Keratinocyte (primary cell): ENCODE data around the gene HS3ST6. TPM values are rescaled to one million over a fixed set of nuclear protein-coding genes. Genes with fewer than 3 reads are reported as not detected.

ENCODE experiments used
- DNase-seq: peaks from one replicate; pipeline ENCODE4 v3.0.0-alpha.2; 2011; ENCODE audit warnings: low read depth, missing footprints, low spot score
- FAIRE-seq: peaks from 2 replicates; lab custom pipeline; 2011; peaks lifted over from hg19 to GRCh38; lab: Jason Lieb, UNC
- H2AFZ ChIP-seq: 2 replicates; pipeline ENCODE4 v1.6.0; 2012; ENCODE audit warnings: low read length, control low read depth, inconsistent platforms; ENCODE audit not compliant: control insufficient read depth
- H3K27ac ChIP-seq: 2 replicates; pipeline ENCODE4 v1.5.1; 2011; ENCODE audit warnings: low read length; ENCODE audit not compliant: control insufficient read depth, insufficient read depth
- H3K27me3 ChIP-seq: 3 replicates; pipeline ENCODE4 v1.6.0; 2011; ENCODE audit warnings: low read length; ENCODE audit not compliant: control insufficient read depth, insufficient read depth; ENCODE audit errors: extremely low read depth
- H3K36me3 ChIP-seq, 2 experiments: 2 replicates in 1 of 2; 3 replicates in 1 of 2; pipeline ENCODE4 v1.5.1; 2011; ENCODE audit warnings: low read length in 2 of 2, mild to moderate bottlenecking in 1 of 2; ENCODE audit not compliant: control insufficient read depth in 2 of 2, insufficient read depth in 2 of 2; ENCODE audit errors: extremely low read depth in 1 of 2
- H3K4me1 ChIP-seq: 3 replicates; pipeline ENCODE4 v1.5.1; 2011; ENCODE audit warnings: low read length; ENCODE audit not compliant: control insufficient read depth, insufficient read depth; ENCODE audit errors: extremely low read depth
- H3K4me2 ChIP-seq: 3 replicates; pipeline ENCODE4 v1.6.0; 2011; ENCODE audit warnings: low read depth, low read length; ENCODE audit not compliant: control insufficient read depth, insufficient read depth; ENCODE audit errors: extremely low read depth
- H3K4me3 ChIP-seq, 3 experiments: fragments of 200-600 bp in 1 of 3; sonication (generic) in 1 of 3; 2 replicates in 2 of 3; 3 replicates in 1 of 3; pipeline ENCODE4 v1.5.1; 2011 to 2016; ENCODE audit warnings: low read length in 3 of 3, mild to moderate bottlenecking in 3 of 3, control low read depth in 2 of 3, inconsistent platforms in 1 of 3, low read depth in 1 of 3, mixed read lengths in 1 of 3, mixed run types in 1 of 3, moderate library complexity in 1 of 3; ENCODE audit not compliant: control insufficient read depth in 2 of 3, insufficient read depth in 2 of 3; ENCODE audit errors: extremely low read depth in 1 of 3
- H3K79me2 ChIP-seq: 2 replicates; pipeline ENCODE4 v1.6.0; 2012; ENCODE audit warnings: low read length; ENCODE audit not compliant: control insufficient read depth, insufficient read depth
- H3K9ac ChIP-seq: 3 replicates; pipeline ENCODE4 v1.6.0; 2011; ENCODE audit warnings: low read length; ENCODE audit not compliant: control insufficient read depth, insufficient read depth; ENCODE audit errors: extremely low read depth
- H3K9me1 ChIP-seq: 3 replicates; pipeline ENCODE4 v1.6.0; 2011; ENCODE audit warnings: low read length; ENCODE audit not compliant: control insufficient read depth, insufficient read depth; ENCODE audit errors: extremely low read depth
- H3K9me3 ChIP-seq: 2 replicates; pipeline ENCODE4 v1.5.1; 2012; ENCODE audit warnings: low read depth, low read length; ENCODE audit not compliant: control insufficient read depth
- H4K20me1 ChIP-seq: 3 replicates; pipeline ENCODE4 v1.6.0; 2011; ENCODE audit warnings: low read length; ENCODE audit not compliant: control insufficient read depth, insufficient read depth; ENCODE audit errors: extremely low read depth
- CTCF ChIP-seq, 3 experiments: IDR thresholded peaks in 1 of 3; conservative IDR thresholded peaks in 1 of 3; optimal IDR thresholded peaks in 1 of 3; 2 replicates in 2 of 3; 3 replicates in 1 of 3; pipeline versions ENCODE3 to v1.5.1; 2011; ENCODE audit warnings: low read length in 3 of 3, mild to moderate bottlenecking in 3 of 3, moderate library complexity in 2 of 3, control low read depth in 1 of 3, inconsistent platforms in 1 of 3; ENCODE audit not compliant: insufficient read depth in 2 of 3; ENCODE audit errors: extremely low read depth in 1 of 3
- EZH2 ChIP-seq: IDR thresholded peaks from one replicate; pipeline ENCODE4 v1.6.1; 2012; ENCODE audit warnings: inconsistent platforms, mild to moderate bottlenecking, low read length, moderate library complexity
- dilution Hi-C: fragments of 300-500 bp; cut with MboI; formaldehyde crosslinking; loops from one replicate; pipeline ENCODE4 v1.7.0; 2020; ENCODE audit warnings: low sequenced_read_pairs; ENCODE audit not compliant: extremely low pct_ligation_motif_present
- polyA plus RNA-seq, 5 experiments: library from polyadenylated mRNA; depleted of rRNA in 3 of 5; stranded (reverse) in 3 of 5; stranded (forward) in 1 of 5; unstranded in 1 of 5; fragments of >200 nt; gene quantifications; 1 replicate in 1 of 5; 2 replicates in 3 of 5; 3 replicates in 1 of 5; pipeline versions ENCODE4 v1.2.1 to v1.2.3, GENCODE V29; 2011 to 2012; ENCODE audit warnings: missing spikeins in 2 of 5, low read depth in 1 of 5, low replicate concordance in 1 of 5

Gene HS3ST6
- polyA plus RNA-seq, 1 donor (not counting 4 experiments of a cell fraction or from before 2014, with no cell fraction given): not detected

GRCh38 chr16:1874854-1875253, 43.4 kb downstream of the HS3ST6 start:
- Histone ChIP-seq H3K9me1 (no peaks in the 10 kb centered on the region), H4K20me1 (no peaks in the 10 kb centered on the region), H3K36me3 (no peaks in the 10 kb centered on the region), H2AFZ (no peak overlapping the region), H3K27ac (no peak overlapping the region), H3K4me1 (peaks cover 9% of the 10 kb centered on the region), H3K27me3 (peaks cover 3% of the 10 kb centered on the region), H3K4me3 (no peak overlapping the region), H3K9ac (no peak overlapping the region), H3K4me2 (no peak overlapping the region), H3K9me3 (no peaks in the 10 kb centered on the region), H3K79me2 (no peaks in the 10 kb centered on the region)
- dilution Hi-C loops: no loop called here
- DNase-seq: no peak
- FAIRE-seq: no peak
- no peak for TF ChIP-seq EZH2
- TF ChIP-seq CTCF (optimal IDR thresholded peaks at IDR 0.05 in 1 of 3, IDR thresholded peaks at IDR 0.05 in 1 of 3, conservative IDR thresholded peaks at IDR 0.05 in 1 of 3; ENCODE audit: extremely low read depth in 1 of 3, insufficient read depth in 2 of 3, low read length in 3 of 3): no peak

- Histone ChIP-seq H2AFZ (peak within 1 kb of the TSS; percentile 12), H3K27me3 (no peaks in the 10 kb centered on the region), H3K4me2 (peak within 1 kb of the TSS; percentile 48), H4K20me1 (no peaks in the 10 kb centered on the region), H3K9me3 (no peaks in the 10 kb centered on the region), H3K36me3 (no peaks in the 10 kb centered on the region), H3K4me1 (peaks cover 9% of the 10 kb centered on the region), H3K27ac (no peak within 1 kb of the TSS), H3K79me2 (no peaks in the 10 kb centered on the region), H3K4me3 (peak within 1 kb of the TSS in 1 of 3 experiments; percentile 3), H3K9me1 (no peaks in the 10 kb centered on the region), H3K9ac (no peak within 1 kb of the TSS)
- dilution Hi-C loops: no loop called here
- FAIRE-seq (no peak), DNase-seq (no peak)
- no peak for TF ChIP-seq CTCF (optimal IDR thresholded peaks at IDR 0.05 in 1 of 3, IDR thresholded peaks at IDR 0.05 in 1 of 3, conservative IDR thresholded peaks at IDR 0.05 in 1 of 3; ENCODE audit: extremely low read depth in 1 of 3, insufficient read depth in 2 of 3, low read length in 3 of 3)
- no peak for TF ChIP-seq EZH2
These were observed 46.1 kb downstream of the HS3ST6 start, which contains the start of gene MEIOB for GRCh38 chr16:1871974-1872635. Gene MEIOB, minus strand, starts transcription at chr16:1872164. Its CDS starts 3,989 bp downstream, at chr16:1868175.
